GM18505 (cell line): ENCODE data around the gene IFRD2.
A peak's percentile ranks its signal among the peaks of the same experiment; 100 is the strongest.

Source experiments
- ATAC-seq: cut with Tn5 transposase; IDR thresholded peaks from one replicate; pipeline ENCODE4 v1.9.1; 2021; ENCODE audit not compliant: unreplicated experiment
- POLR2A ChIP-seq: IDR thresholded peaks from 4 replicates; pipeline ENCODE4 v1.6.1; 2011; ENCODE audit warnings: borderline replicate concordance; ENCODE audit not compliant: insufficient read depth, insufficient read length; ENCODE audit errors: extremely low read depth

Gene IFRD2

DNA sequence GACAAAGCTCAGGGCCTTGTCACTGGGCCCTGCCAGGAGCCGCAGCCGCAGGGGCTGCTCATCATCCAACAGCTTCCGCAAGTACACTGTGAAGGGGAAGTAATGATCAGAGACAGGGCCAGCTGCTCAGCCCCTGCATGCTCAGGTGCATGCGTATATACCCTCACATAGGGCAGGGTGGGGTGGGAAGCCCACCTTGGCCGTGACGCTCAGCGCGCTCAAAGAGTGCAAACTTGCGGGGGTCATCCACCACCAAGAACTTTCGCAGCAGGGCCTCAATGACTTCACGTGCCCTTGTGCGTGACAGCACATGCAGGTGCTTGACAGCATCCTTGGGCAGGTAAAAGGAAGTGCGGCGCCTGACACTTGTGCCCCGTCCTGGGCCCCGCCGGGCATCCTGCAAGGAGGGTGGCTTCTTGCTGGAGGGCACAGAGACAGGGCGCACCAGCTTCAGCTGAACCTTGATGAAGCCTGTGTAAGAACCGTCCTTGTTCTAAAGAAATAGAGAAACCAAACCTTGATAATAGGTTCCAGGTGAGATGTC lies 39.2 kb upstream of the IFRD2 start:
- TF ChIP-seq POLR2A = no peak
- ATAC-seq = no peak

GRCh38 chr3:50330330-50330729 lies 38.1 kb upstream of the IFRD2 start:
- ATAC-seq = no peak
- TF ChIP-seq POLR2A = no peak

DNA sequence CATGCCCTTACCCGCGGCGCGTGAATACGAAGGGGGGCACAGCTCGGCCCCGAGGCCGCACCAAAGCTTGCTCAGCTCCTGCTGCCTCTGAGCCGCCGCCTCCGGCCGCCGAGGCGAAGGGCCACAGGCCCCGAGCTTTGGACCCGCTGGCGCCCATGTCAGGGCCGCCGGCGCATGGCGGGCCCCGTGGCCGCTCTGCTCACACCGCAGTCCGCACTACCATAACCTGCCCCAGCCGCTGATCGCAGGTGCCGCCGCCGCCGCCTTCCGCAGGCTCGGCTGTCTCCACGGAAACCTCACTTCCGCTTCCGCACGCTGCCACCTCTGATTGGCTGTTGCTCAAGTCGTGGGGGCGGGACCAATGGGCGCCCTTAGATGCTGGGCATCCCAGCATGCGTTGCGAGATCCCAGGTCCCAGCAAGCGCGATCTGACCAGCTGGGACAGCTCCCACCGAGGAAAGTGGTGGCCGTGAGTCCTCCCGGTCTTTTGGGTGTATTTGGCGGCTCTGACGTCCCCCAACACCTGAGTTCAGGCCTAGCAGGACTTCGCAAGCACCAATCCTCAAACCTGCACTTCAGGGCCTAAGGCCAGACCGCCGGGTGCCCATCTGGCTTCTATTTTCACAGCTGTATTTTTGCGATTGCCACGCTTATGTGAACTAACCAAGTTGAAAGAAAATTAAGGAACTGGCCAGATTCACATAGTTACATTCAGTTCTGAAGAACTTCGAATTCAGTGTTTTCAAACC lies 35.9 kb upstream of the IFRD2 start, which contains the start of gene TUSC2:
Gene TUSC2, minus strand, starts transcription at position 281 of the 749 bp plus-strand sequence. Its CDS starts 124 bp downstream, at position 157.
- peak; percentile 65 for ATAC-seq
- peak; percentile 86 for TF ChIP-seq POLR2A

DNA sequence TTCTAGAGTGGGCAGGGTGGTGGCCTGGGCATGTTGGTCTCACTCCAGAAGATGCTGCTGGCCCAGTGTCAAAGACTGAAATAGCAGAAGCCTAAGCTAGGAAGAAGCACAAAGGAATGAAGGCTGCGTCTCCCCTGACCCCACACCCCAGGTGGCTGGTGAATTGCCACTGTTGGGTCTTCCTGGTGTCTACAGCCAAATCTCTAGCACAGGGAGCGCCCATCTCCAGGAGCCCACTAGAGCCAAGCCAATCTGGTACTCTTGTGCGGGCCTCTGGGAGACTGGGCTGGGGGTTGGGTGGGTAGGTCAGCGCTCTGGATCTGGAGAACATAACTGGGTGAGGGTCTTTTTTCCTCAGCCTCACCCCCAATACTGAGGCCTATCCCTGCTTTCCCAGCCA lies 34.9 kb upstream of the IFRD2 start:
- ATAC-seq = no peak
- TF ChIP-seq POLR2A = no peak

- no peak for ATAC-seq
- no peak for TF ChIP-seq POLR2A
Measured at GRCh38 chr3:50326182-50326541, 33.9 kb upstream of the IFRD2 start.

GRCh38 chr3:50325497-50326181 lies 33.4 kb upstream of the IFRD2 start:
- ATAC-seq = no peak
- no peak for TF ChIP-seq POLR2A

- ATAC-seq = no peak
- TF ChIP-seq POLR2A = no peak
Measured at GRCh38 chr3:50325113-50325480, 32.9 kb upstream of the IFRD2 start.

DNA sequence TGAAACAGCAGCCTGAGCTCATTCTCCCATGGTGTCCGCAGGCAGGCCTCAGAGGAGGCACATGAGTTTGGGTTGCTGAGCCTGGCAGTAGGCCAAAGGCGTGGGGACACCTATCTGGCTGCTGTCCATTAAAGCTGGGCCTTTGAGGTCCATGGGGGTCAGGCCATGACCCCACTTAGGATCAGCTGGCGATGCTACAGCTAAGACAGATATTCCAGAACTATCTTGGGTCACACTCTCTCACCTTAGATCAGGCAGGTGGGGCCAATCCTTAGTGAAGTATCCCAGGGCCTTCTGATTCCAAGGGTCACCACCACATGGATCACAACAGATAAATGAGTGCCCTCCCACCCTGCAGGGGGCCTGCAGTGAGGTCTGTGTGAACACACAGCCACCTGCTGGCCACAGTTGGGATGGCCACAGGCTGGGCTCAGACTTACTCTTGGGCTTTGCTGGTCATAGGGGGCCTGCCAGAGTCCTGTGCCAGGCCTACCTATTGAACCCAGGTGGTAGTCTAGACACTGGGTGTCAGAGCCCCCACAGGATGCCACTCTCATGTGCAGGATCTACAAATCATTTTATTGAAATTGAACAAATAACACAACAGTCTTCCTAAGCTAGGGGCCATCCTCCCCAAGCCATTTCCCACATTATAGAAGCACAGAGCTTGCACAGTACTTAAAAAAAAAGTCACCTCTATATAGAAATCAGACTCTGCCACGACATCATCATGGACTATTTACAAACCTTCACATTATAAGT lies 32.3 kb upstream of the IFRD2 start:
- no peak for ATAC-seq
- TF ChIP-seq POLR2A = no peak

DNA sequence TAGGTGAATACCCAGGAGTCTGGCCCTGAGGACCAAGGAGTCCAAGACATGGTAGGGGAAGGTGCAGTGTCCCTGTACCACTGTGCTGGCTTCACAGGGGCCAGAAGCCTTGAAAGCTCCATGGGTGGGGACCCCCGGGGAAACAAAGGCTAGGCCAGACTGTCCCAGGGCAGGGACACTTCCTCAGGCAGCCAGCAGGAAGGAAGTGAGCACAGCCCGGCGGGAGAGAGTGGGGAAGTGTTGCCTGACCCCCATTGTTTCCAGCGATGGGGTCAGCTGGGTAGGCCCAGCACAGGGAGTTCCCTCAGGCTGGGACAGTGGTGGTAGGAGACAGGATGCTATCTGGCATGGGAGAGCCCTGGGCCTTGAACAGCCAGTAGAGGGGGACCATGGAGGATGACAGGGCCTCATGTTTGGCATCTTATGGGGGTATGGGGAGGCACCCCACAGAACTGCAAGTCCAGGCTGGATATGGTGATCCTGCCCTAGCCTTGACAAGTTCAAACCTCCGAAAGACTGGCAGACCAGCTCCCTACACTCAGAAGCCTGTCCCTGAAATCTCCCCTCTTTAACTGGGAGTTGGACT lies 31.5 kb upstream of the IFRD2 start:
- TF ChIP-seq POLR2A = no peak
- ATAC-seq = no peak

DNA sequence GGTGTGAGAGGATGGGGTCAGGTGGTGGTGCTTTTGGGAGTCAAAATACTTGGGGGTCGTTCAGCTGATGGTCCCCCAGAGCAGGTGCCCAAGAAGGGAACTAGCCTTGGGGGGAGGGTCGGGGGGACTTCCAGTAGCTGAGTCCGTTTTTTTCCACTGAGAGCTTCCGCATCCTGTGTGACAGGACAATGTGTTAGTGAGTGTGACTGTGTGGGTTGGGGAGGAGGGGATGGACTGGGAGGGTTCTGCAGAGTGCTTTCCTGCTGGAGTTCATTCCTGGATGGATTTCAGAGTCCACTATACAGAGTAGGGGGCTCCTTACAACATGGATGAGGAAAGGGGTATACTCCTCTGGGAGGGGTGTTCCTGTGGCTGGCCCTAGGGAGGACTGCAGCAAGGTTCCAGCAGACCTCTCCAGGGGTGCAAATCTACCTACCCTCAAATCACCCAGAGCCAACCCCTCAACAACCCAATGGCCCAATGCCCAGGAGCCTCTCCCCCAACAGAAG lies 30.9 kb upstream of the IFRD2 start:
- ATAC-seq = no peak
- no peak for TF ChIP-seq POLR2A

GRCh38 chr3:50322386-50323091 lies 30.3 kb upstream of the IFRD2 start, which contains the start of gene HYAL2:
HYAL2 (minus strand) TSS chr3:50322745; CDS start chr3:50320489, 2,256 bp downstream.
- no peak for TF ChIP-seq POLR2A
- ATAC-seq = no peak

GRCh38 chr3:50322115-50322385 lies 29.8 kb upstream of the IFRD2 start:
- no peak for ATAC-seq

More at GRCh38 chr3:50322115-50322385, 29.8 kb upstream of the IFRD2 start:
- TF ChIP-seq POLR2A = no peak
